T-helper 9 cell (primary cell): ENCODE data around the gene PIAS4.

Experiments
- DNase-seq: peaks from one replicate; pipeline ENCODE4 v3.0.0-alpha.2; 2020

PIAS4 gene

GRCh38 chr19:3977242-3978143 lies 30.0 kb upstream of the PIAS4 start:
- no peak for DNase-seq

DNA sequence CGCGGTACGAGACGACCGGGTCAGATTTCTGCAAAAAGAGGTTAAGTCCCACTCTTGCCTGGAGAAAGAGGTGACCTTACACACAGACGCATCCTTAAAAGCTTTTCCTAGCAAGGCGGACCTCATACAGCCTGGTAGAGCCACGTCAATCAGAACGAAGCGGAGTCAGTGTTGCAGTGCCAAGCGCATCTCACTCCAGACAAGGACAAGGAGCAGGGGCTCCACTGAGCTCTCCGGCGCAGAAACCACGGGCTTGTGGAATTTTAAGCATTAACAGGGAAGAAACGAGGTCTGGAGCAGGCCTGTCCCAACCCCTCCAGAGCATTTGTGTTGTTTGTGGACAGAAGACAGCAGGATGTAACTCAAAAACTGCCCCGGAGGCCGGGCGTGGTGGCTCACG lies 29.4 kb upstream of the PIAS4 start:
- DNase-seq = no peak

DNA sequence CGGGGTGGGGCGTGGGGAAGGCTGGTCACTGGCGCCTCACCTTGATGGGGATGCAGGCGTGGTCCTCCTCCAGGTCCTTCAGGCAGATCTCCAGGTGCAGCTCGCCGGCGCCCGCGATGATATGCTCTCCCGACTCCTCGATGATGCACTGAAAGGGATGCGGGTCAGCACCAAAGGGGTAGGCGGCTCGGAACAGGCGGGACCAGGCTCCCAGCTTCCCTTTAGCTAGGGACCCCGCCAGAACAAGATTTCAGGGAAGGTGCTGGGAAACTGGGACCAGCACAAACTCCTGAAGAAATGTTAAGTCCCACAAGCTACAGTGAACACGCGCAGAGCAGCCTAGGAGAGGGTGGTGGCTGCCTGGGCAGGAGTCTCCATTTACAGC lies 28.3 kb upstream of the PIAS4 start:
- DNase-seq = no peak

- no peak for DNase-seq
These were observed 27.7 kb upstream of the PIAS4 start for GRCh38 chr19:3979674-3980352.

DNA sequence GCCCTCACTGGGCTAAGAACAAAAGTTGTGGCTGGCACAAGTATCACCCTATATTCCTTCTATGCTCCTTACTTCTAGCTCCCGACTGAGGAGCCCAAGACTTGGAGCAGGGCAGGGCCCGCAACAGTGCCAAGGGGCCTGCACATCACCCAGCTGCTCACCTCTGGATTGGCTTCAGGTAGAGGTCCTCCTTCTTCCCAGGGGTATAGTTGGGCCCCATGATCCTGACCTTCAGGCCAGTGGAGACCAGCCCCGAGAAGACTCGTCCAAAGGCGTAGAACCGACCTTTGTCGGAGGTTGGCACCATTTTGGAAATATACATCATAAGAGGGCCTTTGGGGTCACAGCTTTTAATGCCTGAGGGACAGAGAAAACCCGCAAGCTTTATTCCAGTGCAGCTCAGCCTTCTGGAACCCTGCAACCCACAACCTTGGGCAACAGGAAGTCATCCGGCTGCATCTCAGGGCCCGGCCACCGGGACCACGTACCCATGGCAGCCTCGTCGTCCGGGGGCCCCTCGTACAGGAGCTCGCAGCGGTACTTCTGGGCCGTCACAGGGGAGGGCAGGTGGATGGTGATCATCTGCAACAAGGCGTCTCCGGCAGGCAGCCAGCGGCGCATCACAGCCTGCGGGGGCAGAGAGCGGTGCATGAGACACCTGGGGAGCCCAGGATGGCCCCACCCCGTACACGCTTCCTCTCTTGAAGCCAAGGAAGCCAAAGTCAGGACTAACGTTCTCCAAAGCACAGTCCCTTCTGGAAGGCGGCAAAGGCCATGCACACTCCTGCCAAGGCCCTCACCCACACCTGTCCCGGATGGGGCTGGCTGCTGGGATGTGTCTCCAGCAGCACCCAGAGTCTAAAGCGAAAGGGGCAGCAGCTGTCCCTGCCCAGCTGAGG lies 26.9 kb upstream of the PIAS4 start:
- no peak for DNase-seq

- DNase-seq = no peak
These were observed 26.2 kb upstream of the PIAS4 start for GRCh38 chr19:3981373-3981735.

DNA sequence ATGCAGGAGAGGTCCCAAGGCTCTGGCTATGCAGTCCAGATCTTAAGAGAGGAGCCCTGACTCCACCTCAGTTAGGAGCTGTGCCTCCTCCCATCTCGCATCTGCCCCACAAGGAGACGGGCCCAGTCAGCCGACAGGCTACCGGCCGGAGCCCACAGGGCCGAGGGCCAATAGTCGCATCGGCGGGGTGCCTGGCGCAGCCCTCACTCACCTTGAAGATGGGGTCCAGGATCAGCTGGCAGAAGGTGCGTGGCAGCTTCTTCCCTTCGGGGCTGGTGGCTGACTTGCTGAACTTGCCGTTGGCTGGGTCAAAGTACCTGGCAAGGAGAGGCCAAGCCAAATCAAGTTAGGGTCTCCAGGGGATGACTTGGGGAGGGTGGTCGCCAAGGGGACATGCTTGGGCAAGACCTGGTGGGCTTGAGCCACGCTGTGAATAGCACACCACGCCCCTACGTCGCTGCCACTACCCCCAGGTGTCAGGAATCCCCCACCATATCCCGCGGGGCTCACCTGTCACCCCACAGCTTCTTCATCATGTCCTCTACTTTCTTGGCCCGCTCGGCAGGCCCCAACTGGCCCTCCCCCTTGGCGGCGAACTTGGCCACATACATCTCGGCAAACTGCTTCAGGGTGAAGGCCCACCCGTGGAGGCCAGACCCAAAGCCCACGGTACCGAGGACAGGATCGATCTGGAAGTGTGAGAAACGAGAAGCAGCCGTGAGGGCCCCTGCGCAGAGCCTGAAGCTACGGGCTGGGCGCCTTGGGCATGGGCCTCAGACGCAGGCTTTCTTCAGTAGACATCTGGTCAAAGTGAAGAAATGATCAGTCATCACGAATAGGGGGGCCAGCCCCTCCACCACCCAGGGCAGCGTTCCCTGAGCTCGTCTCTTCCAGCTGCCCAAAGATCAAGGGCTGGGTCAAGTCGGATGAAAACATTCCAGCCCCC lies 25.5 kb upstream of the PIAS4 start:
- DNase-seq = no peak

GRCh38 chr19:3982701-3983541 lies 24.6 kb upstream of the PIAS4 start:
- DNase-seq = no peak

GRCh38 chr19:3983542-3983914 lies 24.0 kb upstream of the PIAS4 start:
- no peak for DNase-seq

GRCh38 chr19:3983936-3984583 lies 23.5 kb upstream of the PIAS4 start:
- no peak for DNase-seq

- no peak for DNase-seq
These were observed 23.0 kb upstream of the PIAS4 start for GRCh38 chr19:3984584-3984907.

- peak; percentile 87 for DNase-seq
These were observed 22.5 kb upstream of the PIAS4 start, which contains the start of gene EEF2 for GRCh38 chr19:3984908-3985642. EEF2 (minus strand) TSS chr19:3985463; CDS start chr19:3985380, 83 bp downstream.

DNA sequence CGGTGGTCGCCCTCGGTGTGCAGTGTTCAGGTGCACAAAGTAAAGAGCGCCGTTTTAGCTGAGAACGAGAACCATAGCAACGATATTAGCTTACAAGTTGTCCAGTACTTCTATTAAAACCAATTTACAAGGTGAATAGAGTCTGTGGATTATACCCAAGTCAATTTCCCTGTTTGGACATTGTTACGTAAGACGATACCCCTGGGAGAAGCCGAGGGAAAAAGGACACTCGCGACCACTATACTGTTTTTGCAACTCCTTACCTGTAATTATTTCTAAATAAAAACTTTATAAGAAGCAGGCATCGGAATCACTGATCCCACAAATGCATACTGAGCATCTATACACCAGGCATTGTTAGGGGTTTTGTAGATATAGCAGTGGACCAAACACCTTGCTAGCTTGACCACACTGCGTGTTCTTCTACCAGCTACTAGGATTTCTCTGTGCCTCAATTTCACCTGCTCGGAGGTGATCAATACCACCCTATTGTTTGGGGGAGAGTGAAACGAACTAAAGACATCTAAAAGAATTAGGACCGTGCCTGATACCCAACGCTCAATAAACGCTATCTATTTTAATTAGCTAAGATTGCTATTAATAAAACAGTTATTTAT lies 21.8 kb upstream of the PIAS4 start:
- no peak for DNase-seq

GRCh38 chr19:3986260-3987041 lies 21.1 kb upstream of the PIAS4 start:
- DNase-seq = no peak

- peak; percentile 86 for DNase-seq
These were observed 19.7 kb upstream of the PIAS4 start for GRCh38 chr19:3987619-3988371.

DNA sequence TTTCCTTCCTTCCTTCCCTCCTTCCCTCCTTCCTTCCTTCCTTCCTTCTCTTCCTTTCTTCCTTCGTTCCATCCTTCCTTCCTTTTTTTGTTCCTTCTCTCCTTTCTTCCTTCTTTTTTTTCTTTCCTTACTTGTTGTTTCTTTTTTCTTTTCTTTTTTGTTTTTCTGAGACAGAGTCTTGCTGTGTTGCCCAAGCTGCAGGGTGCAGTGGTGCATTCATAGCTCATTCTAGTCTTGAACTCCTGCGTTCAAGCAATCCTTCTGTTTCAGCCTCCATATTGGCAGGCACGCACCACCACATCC lies 16.8 kb upstream of the PIAS4 start:
- DNase-seq = no peak

GRCh38 chr19:3995607-3996006 lies 11.9 kb upstream of the PIAS4 start:
- DNase-seq = no peak
